Hematopoietic multipotent progenitor cell treated with erythropoietin and hydrocortisone succinate and interleukin-3 and kit ligand, for 17 days (in vitro differentiated cells): ENCODE measurements around the gene LMX1B.
"Not testable (repeated sequence)": the region's sequence is repeated elsewhere in the genome, so short reads cannot be mapped to it uniquely, and the experiment has no call there.

Experiments used
- DNase-seq: peaks from one replicate; pipeline ENCODE4 v3.0.0-alpha.2; 2015; ENCODE audit warnings: low spot score

Gene LMX1B

GRCh38 chr9:126633881-126634558, 20.3 kb downstream of the LMX1B start:
- DNase-seq: no peak

- no peak for DNase-seq
Observed at GRCh38 chr9:126635061-126635460, 21.3 kb downstream of the LMX1B start.

DNA sequence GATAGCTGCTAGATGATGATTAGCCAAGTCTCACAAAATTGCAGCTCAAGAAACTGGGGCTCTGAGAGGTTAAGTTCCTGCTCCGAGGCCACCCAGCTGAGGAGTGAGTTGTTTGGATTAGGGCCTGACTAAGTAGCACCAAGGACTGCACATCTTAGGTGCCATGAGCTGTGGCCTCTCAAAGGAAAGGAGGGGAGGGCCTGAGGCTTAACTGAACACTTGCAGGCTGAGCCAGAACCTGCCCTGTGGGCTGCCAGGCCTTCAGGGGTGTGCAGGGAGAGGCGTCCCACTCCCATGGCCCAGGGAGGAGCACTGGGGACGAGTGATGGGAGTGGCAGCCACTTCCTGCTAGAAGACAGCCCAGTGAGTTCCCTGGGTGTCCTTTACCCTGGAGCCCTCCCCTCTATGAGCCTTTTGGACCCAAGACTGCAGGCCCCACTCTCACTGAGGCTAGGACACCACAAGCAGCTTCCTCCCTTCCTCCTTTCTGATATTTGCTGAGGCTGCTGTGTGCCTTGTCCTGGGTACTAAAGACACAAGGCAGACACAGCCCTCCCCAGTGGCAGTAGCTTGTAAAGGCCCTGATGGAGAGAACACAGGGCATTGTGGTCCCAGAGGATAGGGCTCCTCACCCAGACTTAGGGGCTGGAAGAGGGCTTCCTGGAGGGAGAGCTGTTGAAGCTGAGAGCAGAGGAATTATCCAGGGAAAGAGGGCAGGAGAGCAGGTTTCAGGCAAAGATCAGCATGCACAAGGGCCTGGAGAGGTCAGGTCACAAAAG, 22.1 kb downstream of the LMX1B start:
- no peak for DNase-seq

DNA sequence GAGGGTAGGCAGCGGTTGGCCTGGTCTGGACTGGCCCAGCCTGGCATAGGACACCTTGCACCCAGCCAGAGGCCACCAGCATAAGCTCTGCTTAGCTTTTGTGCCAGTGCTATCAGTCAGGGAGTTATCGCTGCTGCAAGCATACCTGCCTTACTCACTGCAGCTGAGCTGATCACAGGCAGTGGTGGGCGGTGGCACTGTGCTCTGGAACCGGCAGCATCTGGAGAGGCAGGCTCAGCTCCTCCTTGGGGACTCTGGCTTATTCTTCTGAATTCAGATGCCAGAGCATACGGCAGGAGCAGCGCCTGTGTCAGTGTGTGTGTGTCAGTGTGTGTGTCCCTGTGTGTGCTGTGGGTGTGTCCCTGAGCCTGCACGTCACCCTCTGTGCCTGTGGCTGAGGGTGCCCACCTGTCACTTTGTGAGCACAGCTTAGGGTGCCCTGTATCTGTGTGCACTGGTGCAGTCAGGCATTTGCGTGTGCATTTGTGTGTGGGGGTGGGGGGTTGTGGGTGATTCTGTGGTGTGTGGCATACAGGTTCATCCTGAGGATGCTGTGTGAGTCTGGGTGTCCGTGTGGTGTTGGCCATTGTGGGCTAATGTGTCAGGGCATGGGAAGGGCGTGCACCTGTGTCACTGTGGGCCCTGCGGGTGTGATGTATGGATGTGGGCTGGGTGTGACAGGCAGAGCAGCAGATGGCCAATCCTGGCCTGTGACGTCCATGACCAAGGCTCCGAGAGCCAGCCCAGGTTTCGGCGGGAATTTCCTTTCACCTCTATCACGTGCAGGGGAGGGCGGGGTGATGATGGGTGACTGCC, 23.5 kb downstream of the LMX1B start:
- DNase-seq: no peak

DNA sequence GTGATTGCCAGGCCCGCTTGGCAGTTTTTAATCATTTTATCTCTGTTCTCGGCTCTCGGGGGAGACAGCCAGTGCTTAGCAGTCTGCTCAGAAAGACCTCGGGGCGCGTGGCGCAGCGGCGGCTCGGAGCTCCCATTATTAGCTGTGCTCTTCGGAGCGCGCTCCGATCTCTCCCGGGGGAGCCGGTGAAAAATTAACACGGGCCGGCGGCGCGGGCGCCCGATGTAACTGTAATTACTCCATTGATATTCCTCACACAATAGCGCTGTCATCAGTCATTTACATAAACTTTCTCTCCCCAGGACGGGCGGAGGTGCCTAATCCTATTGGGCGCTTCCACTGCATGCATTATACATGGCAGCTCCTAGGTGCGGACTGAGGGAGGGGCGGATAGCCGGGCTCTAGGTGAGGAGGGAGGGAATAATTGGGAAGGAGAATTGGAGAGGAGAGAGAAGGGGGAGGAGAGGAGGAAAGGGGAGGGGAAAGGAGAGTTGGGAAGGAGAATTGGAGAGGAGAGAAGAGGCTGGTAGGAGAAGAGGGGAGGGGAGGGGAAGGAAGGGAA, 24.9 kb downstream of the LMX1B start:
- DNase-seq: no peak

GRCh38 chr9:126639318-126640000, 25.7 kb downstream of the LMX1B start:
- no peak for DNase-seq

- no peak for DNase-seq
Observed at GRCh38 chr9:126641118-126641851, 27.6 kb downstream of the LMX1B start.

DNA sequence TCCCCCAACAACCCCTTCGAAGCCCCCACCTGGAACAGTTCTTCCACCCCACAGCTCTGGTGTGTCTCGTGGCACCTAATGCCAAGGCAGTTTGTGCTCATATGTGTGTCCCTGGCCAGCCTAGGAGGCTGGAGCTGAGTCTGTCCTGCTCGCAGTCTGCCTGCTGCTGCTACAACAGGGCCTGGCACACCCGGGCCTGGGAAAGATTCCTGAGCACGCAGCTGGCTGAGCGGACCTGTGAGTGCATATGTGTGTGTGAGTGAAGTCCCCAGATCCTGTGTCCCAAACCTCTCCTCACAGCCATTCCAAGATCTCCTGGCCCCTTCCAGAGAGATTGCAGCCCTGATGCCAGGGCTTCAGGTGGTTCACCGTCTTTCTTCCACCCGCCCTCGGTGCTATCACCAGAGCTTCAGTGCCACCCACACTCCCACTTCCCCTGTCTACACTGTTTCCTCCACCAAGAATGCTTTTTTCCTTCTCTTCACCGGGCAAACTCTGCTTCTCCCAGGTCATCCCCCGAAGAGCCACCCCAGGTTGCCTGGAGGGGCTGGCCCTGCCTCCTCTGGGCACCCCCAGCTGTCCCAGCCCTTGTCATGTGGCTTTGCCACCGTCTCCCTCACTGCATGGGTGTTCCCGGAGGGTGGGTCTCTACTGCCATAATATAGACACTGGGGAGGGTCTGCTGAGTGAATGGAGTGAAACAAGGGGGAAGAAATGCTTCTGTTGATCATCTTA, 28.4 kb downstream of the LMX1B start:
- no peak for DNase-seq

- no peak for DNase-seq
Observed at GRCh38 chr9:126642839-126643238, 29.1 kb downstream of the LMX1B start.

GRCh38 chr9:126643945-126644527, 30.3 kb downstream of the LMX1B start:
- DNase-seq: no peak

GRCh38 chr9:126646162-126646561, 32.4 kb downstream of the LMX1B start:
- DNase-seq: no peak

- no peak for DNase-seq
Observed at GRCh38 chr9:126647585-126648411, 34.1 kb downstream of the LMX1B start.

DNA sequence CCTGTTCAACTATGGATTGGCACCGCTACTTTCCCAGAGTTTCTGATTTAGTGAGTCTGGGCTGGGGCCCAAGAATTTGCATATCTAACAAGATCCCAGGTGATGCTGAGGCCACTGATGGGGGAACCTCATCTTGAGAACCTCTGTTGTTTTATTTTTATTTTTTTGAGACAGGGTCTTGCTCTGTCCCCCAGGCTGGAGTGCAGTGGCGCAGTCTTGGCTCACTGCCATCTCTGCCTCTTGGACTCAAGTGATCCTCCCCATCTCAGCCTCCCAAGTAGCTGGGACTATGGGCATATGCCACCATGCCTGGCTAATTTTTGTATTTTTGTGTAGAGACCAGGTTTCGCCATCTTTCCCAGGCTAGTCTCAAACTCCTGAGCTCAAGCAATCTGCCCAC, 35.7 kb downstream of the LMX1B start:
- no peak for DNase-seq

DNA sequence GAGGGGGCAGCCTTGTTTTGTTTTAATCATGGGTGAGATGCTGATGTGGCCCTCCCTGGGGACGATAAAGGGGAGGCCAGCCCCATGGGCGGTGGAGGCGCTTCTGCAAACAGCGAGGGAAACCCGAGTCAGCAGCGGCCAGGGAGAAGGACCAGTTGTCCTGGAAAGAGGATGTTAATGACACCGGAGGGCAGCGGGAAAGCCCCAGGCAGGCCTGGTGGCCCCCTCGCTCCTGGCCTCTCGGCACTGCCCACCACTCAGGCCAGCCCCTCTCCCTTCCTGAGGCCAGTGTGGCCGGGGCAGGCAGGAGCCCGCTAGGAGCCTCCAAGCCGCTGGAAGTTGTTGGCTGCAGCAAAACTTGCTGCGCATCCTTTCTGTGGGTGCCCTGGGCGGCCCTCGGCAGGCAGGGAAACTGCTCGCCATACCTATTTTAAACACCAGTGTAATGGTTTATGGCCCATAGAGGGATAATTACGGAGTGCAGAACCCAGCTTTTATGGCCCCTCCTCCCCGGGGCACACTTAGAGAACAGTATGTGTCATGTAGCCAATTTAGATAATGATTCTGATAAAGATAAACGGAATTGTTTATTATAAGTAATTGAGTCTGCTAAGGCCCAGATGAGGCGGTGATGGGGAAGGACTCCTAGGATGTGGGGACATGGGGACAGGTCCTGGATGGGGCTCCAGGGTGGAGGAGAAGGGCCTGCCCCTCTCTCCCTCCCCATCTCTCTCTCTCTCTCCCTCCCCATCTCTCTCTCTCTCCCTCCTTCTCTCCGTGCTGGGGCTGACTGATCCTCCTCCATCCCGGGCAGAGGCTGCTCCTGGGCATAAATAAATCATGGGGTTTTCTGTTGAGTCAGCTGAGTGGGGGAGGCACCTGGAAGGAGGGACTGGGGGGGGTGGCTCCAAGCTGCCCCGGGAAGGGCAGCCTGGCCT, 36.9 kb downstream of the LMX1B start:
- no peak for DNase-seq

- DNase-seq: no peak
Observed at GRCh38 chr9:126652140-126652582, 38.4 kb downstream of the LMX1B start.

GRCh38 chr9:126654124-126654523, 40.4 kb downstream of the LMX1B start:
- no peak for DNase-seq

DNA sequence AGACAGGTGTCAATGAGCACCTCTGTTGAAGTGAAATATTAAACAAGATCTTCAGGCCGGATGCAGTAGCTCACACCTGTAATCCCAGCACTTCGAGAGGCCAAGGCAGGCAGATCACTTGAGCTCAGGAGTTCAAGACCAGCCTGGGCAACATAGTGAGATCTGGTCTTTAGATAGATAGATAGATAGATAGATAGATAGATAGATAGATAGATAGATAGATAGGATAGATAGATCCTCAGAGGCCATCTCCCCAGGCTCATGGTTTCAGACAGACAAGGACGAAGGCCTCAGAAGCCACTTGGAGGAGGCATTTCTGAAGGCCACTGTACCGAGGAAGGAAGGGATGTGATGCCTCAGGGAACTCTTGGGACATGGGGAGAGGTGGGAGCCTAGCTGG, 42.5 kb downstream of the LMX1B start:
- DNase-seq: not testable (repeated sequence)
